Hepatocyte (in vitro differentiated cells): ENCODE results near the gene EXD3. TPM values are rescaled to one million over a fixed set of nuclear protein-coding genes. Genes with fewer than 3 reads are reported as not detected.

Source experiments
- DNase-seq: peaks from one replicate; pipeline ENCODE4 v3.0.0-alpha.2; 2016; ENCODE audit warnings: low spot score
- H2AFZ ChIP-seq: fragments of 200-600 bp; sonication (generic); 2 replicates; pipeline ENCODE4 v1.6.0; 2016; ENCODE audit warnings: antibody characterized with exemption, mild to moderate bottlenecking
- H3K27ac ChIP-seq: fragments of 200-600 bp; sonication (generic); 2 replicates; pipeline ENCODE4 v1.5.1; 2016; ENCODE audit warnings: mild to moderate bottlenecking
- H3K27me3 ChIP-seq: fragments of 200-600 bp; sonication (generic); 2 replicates; pipeline ENCODE4 v1.6.1; 2016
- H3K36me3 ChIP-seq: fragments of 200-600 bp; sonication (generic); replicated peaks from 2 replicates; pipeline ENCODE4 v1.5.1; 2016; ENCODE audit warnings: low read depth; ENCODE audit not compliant: insufficient read depth
- H3K4me1 ChIP-seq: fragments of 200-600 bp; sonication (generic); 2 replicates; pipeline ENCODE4 v1.5.1; 2016; ENCODE audit warnings: mild to moderate bottlenecking, moderate library complexity; ENCODE audit not compliant: insufficient read depth
- H3K4me2 ChIP-seq: fragments of 200-600 bp; sonication (generic); 2 replicates; pipeline ENCODE4 v1.6.0; 2016
- H3K4me3 ChIP-seq: fragments of 200-600 bp; sonication (generic); 2 replicates; pipeline ENCODE4 v1.5.1; 2016; ENCODE audit warnings: mild to moderate bottlenecking
- H3K79me2 ChIP-seq: fragments of 200-600 bp; sonication (generic); 2 replicates; pipeline ENCODE4 v1.6.0; 2017; ENCODE audit warnings: mild to moderate bottlenecking
- H3K9me2 ChIP-seq: fragments of 200-600 bp; sonication (generic); replicated peaks from 2 replicates; pipeline ENCODE4 v1.6.0; 2017; ENCODE audit warnings: mild to moderate bottlenecking; ENCODE audit not compliant: insufficient read depth
- H3K9me3 ChIP-seq: fragments of 200-600 bp; sonication (generic); 2 replicates; pipeline ENCODE4 v1.5.1; 2016; ENCODE audit warnings: low read depth, mild to moderate bottlenecking
- H4K20me1 ChIP-seq: fragments of 200-600 bp; sonication (generic); 2 replicates; pipeline ENCODE4 v1.6.0; 2016; ENCODE audit warnings: mild to moderate bottlenecking; ENCODE audit not compliant: insufficient read depth, poor library complexity, severe bottlenecking
- CTCF ChIP-seq: fragments of 200-600 bp; sonication (generic); IDR thresholded peaks from 2 replicates; pipeline ENCODE4 v1.5.1; 2016; ENCODE audit warnings: antibody characterized with exemption, mild to moderate bottlenecking; ENCODE audit not compliant: poor library complexity
- EZH2 ChIP-seq: fragments of 200-600 bp; sonication (generic); IDR thresholded peaks from 2 replicates; pipeline ENCODE4 v1.6.1; 2016; ENCODE audit warnings: antibody characterized with exemption, mild to moderate bottlenecking, borderline replicate concordance
- EZH2phosphoT487 ChIP-seq: fragments of 200-600 bp; sonication (generic); IDR thresholded peaks from one replicate; pipeline ENCODE4 v1.6.1; 2018; ENCODE audit warnings: antibody characterized with exemption, mild to moderate bottlenecking, low read depth, moderate library complexity; ENCODE audit not compliant: unreplicated experiment, severe bottlenecking
- WGBS: methylation state at CpG from one replicate; pipeline ENCODE4 v1.1.6; 2016; ENCODE audit warnings: low lambda C conversion rate; ENCODE audit errors: missing lambda C conversion rate; 5-methylcytosine and 5-hydroxymethylcytosine counted together
- polyA plus RNA-seq: library from polyadenylated mRNA; unstranded; fragments of >200 nt; fragmentation: Nextera tagmentation; extraction: Ambion mirVana; gene quantifications from 2 replicates; pipeline ENCODE4 v1.2.1, GENCODE V29; 2016
- total RNA-seq: library from RNA; depleted of rRNA; stranded (reverse); fragments of >200 nt; gene quantifications from 2 replicates; pipeline ENCODE4 v1.2.3, GENCODE V29; 2014

The EXD3 gene
- total and polyA plus RNA-seq, 2 experiments from 2014 or later = 11.8 to 21.6 TPM

DNA sequence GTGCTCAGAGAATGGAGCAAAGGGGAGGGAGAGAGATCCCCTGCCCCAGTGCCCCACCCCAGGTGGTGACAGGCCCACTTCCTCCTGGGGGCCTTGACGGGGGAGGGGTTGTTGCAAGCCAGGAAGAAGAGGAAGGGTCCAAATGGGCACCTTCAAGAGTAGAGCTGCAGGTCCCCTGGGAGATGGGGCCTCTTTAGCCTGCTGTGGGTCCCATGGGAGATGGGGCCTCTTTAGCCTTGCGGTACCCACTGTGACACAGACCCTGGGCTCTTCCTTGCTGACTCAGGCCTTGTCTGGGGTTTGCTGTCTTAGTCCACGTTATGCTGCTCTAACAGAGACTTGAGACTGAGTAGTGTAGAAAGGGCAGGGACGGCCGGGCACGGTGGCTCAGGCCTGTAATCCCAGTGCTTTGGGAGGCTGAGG lies 155.0 kb downstream of the EXD3 start:
- H4K20me1 ChIP-seq = no peaks in the 10 kb centered on the region
- 94% methylated on average over 6 of the region's 6 CpGs for WGBS
- no peaks in the 10 kb centered on the region for H3K9me2 ChIP-seq
- no peak for TF ChIP-seq EZH2
- TF ChIP-seq CTCF = no peak
- TF ChIP-seq EZH2phosphoT487 = no peak
- no peaks in the 10 kb centered on the region for H3K9me3 ChIP-seq
- no peaks in the 10 kb centered on the region for H3K27me3 ChIP-seq
- DNase-seq = no peak
- H3K4me2 ChIP-seq = no peak overlapping the region
- H3K27ac ChIP-seq = no peak overlapping the region
- H3K4me3 ChIP-seq = no peak overlapping the region
- H2AFZ ChIP-seq = no peak overlapping the region
- H3K4me1 ChIP-seq = no peaks in the 10 kb centered on the region
- no peaks in the 10 kb centered on the region for H3K79me2 ChIP-seq
- no peaks in the 10 kb centered on the region for H3K36me3 ChIP-seq

DNA sequence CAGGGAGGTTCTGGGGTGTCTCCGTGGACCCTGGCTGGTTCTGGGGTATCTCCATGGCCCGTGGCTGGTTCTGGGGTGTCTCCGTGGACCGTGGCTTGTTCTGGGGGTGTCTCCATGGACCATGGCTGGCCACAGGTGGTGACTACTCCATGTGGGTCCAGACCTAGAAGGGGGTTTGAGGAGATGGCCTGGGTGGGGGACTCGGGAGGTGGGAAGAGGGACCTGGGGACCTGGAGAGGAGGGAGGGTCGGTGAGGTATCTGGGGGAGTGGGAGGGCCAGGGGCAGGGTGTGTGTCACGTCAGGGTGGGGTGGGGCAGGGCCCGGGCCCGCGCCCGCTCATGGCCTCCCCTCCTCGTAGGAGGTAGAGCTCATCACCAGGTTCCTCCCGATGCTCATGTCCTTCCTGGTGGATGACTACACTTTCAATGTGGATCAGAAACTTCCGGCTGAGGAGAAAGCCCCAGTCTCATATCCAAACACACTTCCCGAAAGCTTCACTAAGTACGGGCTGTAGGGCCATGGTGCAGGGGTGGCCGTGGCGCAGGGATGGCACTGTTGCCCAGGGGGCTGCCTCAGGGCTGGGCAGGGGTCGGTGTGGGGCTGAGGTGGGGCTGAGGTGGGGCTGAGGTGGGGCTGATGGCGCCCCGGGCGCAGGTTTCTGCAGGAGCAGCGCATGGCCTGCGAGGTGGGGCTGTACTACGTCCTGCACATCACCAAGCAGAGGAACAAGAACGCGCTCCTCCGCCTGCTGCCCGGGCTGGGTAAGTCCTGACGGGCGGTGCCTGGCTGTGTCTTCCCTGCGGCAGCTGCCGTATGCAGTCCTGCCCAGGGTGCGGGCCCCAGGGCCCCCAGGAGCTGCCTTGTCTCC lies 156.1 kb downstream of the EXD3 start:
- Histone ChIP-seq H3K9me2 (no peaks in the 10 kb centered on the region), H3K36me3 (no peaks in the 10 kb centered on the region), H3K79me2 (no peaks in the 10 kb centered on the region), H2AFZ (no peak overlapping the region), H3K9me3 (no peaks in the 10 kb centered on the region), H4K20me1 (no peaks in the 10 kb centered on the region), H3K27ac (no peak overlapping the region), H3K4me3 (no peak overlapping the region), H3K4me1 (no peaks in the 10 kb centered on the region), H3K4me2 (no peak overlapping the region), H3K27me3 (no peaks in the 10 kb centered on the region)
- DNase-seq = no peak
- WGBS = 95% methylated on average over 27 of the region's 34 CpGs
- TF ChIP-seq EZH2 (no peak), CTCF (no peak), EZH2phosphoT487 (no peak)

- Histone ChIP-seq H4K20me1 (no peaks in the 10 kb centered on the region), H2AFZ (no peak overlapping the region), H3K4me3 (no peak overlapping the region), H3K27ac (no peak overlapping the region), H3K36me3 (no peaks in the 10 kb centered on the region), H3K4me2 (no peak overlapping the region), H3K9me2 (no peaks in the 10 kb centered on the region), H3K27me3 (no peaks in the 10 kb centered on the region), H3K9me3 (no peaks in the 10 kb centered on the region), H3K79me2 (no peaks in the 10 kb centered on the region), H3K4me1 (no peaks in the 10 kb centered on the region)
- DNase-seq = peak; percentile 4
- 95% methylated on average over 15 of the region's 15 CpGs for WGBS
- TF ChIP-seq EZH2 = no peak
- TF ChIP-seq CTCF = no peak
- TF ChIP-seq EZH2phosphoT487 = no peak
Observed at GRCh38 chr9:137266162-137266527, 156.8 kb downstream of the EXD3 start.
